Measurements from ENCODE around the gene PIK3R3.

PIK3R3 gene

DNA sequence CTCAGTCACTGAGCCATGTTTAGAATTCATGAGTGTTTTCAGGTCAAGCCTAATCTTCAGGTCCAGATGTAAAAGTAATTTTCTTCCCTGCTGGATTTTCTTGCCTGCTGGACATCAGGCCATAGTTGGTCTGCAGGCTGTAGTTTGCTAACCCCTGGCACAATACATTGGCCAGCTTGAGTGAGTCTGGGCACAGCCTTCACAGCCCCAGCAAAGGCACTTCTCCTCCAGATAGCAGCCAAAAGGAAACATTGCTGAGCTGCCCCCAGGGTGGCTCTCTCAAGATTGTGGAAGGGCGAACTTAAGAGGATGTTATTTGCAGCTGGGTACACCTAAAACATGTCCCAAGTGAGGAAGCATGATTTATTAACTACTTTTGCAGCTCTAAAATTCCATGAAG is 126.8 kb downstream of the PIK3R3 start:
- no peak for DNase-seq (ENCODE audit: low read depth, low spot score)
- no peak overlapping the region for H3K4me3 ChIP-seq (ENCODE audit: low read length)

DNA sequence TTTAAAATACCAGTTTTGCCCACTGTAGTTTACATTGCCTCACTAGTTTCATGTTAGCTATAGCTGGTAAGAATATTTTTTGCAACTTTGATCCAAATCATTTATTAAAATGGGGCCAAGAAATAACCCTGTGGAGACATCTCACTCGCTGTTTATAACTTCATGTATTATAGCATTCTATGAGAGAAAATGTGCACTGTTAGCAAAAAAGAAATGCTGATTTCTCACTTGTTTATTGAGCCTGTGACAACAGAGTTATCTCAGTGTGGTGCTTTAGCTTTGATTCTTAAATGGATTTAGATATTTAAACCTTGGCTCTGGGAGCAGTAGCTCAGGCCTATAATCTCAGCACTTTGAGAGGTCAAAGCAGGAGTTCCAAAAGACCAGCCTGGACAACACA is 127.9 kb downstream of the PIK3R3 start:
- H3K4me3 ChIP-seq (ENCODE audit: low read length): no peak overlapping the region
- no peak for DNase-seq (ENCODE audit: low read depth, low spot score)

DNA sequence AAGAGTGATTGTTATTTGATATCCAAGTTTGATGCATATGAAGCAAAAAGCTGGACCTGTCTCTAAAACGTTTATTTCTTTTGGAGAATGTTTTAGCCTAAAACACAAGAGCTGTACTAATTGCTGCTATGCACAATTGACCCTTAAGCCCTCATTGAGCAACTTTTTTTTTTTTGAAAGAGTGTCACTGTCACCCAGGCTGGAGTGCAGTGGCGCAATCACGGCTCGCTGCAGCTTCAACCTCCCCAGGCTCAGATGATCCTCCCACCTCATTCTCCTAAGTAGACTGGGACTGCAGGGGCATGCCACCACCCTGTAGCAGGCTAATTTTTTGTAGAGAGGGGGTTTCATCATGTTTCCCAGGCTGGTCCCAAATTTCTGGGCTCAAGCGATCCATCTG is 129.1 kb downstream of the PIK3R3 start:
- DNase-seq (ENCODE audit: low read depth, low spot score): no peak
- no peak overlapping the region for H3K4me3 ChIP-seq (ENCODE audit: low read length)

DNA sequence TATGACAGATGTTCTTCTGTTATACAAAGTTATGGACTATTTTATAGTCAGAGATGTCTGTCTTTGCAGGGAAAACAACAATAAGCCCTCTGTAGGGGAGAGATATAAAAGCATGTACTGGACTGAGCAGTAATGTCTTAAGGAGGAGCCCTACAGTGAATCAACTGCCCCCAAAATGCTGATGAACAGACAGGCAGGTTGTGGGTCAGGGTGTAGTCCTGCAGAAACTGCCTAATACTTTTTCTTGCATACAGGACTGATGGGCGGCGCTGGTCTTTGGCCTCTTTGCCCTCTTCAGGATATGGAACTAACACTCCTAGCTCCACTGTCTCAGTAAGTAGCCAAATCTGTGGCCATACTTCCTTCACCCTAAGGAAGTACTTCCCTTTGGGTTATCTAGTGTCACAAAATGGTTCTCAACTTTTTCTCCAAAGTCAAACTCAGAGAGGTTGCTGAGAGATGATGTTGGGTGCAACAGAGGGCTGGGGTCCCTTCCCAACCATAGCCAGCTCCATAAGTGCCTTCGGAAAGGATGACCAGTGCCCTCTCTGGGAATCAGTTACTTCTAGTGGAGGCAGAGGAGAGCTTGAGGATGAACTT is 129.8 kb downstream of the PIK3R3 start:
- H3K4me3 ChIP-seq (ENCODE audit: low read length): no peak overlapping the region
- no peak for DNase-seq (ENCODE audit: low read depth, low spot score)

DNA sequence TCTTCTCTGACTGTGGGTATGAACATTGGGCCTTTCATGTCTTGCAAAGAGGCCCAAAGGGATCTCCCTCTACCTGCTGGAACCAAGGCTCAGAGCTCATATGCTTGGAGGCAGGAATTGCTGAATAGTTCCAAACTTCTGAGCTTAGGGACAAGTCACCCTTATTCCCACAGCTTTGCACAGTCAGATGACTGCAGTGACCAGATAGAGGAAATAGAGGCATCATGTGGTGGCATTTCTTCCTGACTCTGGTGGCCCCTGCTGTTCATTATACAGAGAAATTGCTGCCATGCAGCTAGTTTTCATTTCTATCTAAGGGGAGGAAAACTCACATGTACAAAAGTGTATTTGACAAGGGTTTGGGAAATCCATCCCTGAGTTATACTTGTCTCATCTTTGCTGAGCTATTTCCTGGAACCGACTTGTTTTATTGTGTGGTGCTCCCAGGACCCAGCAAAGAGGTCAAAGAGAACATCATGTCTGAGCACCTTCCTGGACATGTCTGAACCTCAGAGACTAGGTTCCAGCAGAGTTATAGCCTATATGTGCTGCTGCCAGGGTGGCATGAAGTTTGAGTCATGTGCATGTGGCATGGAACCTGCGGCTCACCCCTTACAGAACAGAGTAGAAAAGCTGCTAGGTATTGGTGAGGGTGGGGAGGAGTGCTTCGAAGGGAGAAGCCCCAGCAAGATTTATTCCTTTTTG is 131.2 kb downstream of the PIK3R3 start:
- no peak overlapping the region for H3K4me3 ChIP-seq (ENCODE audit: low read length)
- DNase-seq (ENCODE audit: low read depth, low spot score): no peak

DNA sequence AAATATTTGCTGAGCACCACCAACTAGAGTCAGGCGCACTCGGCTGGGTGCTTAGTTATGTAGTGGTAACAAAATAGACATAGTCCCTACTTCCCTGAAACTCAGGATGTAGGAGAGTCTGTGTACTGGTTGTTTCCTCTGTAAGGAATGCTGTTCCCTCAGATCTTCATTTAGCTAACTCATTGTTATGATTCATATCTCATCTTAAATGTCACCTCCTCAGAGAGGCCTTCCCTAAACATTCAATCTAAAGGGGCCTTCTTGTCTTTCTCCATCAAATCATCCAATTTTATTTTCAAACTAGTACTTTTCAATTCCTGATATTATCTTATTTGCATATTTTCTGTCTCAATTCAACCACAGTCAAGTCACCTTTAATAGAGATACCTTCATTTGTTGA is 132.9 kb downstream of the PIK3R3 start:
- no peak overlapping the region for H3K4me3 ChIP-seq (ENCODE audit: low read length)
- DNase-seq (ENCODE audit: low read depth, low spot score): no peak

DNA sequence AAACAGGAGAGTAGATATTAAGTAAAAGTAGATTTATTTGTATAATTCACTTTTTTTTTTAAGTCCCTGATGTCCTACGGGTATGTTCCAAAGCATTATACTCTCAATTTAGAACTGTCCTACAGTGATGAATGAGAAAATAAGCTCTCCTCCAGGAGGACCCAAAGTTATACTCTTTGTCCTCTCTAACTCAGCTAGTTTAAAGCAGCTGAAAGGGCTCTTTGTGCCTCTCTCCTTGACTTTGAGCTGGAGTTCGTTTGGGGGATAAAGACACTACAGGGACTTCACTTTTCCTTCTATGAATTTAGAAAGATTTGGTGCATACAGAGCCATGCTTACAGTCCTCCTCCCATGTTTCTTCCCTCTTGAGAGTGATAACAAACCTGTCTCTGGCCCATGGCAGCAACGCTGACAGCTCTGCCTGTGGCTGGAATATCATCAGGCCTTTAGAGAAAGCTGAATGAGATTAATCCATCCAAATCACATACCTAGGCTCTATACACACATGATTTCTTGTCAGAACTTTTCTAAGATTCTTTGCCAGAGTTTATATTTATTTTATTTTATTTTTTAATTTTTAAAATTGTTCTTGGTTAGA is 134.3 kb downstream of the PIK3R3 start:
- no peak for DNase-seq (ENCODE audit: low read depth, low spot score)
- H3K4me3 ChIP-seq (ENCODE audit: low read length): no peak overlapping the region

DNA sequence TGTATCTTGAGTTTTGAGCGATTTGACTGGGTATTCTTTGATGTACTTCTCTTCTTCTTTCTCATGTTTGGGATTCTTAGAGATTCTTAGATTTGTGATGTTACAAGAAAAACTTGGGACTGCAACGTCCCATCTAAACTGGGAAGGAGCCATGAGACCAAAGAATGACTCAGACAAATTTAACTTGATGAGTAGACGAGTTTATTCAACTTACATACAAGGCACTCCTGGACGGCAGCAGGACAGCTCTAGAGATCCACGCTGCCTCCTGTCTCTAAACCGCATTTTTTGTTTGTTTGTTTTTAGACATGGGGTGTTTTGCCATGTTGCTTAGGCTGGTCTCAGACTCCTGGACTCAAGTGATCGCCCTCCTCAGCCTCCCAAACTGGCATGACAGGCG is 137.1 kb downstream of the PIK3R3 start:
- no peak for DNase-seq (ENCODE audit: low read depth, low spot score)

DNA sequence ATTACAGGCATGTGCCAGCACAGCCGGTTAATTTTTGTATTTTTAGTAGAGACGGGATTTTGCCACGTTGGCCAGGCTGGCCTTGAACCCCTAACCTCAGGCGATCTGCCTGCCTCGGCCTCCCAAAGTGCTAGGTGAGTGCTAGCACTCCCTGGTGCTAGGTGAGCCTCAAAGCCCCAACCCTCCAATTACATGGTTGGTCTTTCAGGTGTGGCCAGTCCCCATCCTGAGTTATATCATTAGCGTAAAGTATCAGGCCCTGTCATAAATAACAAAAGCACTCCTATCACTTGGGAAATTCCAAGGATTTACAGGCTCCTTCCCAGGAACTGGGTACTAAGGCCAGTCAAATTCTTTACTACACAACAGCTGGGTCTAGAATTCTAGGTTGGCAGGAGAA is 138.0 kb downstream of the PIK3R3 start:
- no peak for DNase-seq (ENCODE audit: low read depth, low spot score)
- no peak overlapping the region for H3K4me3 ChIP-seq (ENCODE audit: low read length)

More for the DNA sequence above, 137.1 kb downstream of the PIK3R3 start:
- H3K4me3 ChIP-seq (ENCODE audit: low read length): no peak overlapping the region

All from Jurkat, Clone E6-1 (cell line).